Neural progenitor cell (in vitro differentiated cells): ENCODE results near the gene PGPEP1.

Experiments
- CTCF ChIP-seq: fragments of 200-600 bp; sonication (generic); IDR thresholded peaks from 2 replicates; pipeline ENCODE4 v1.5.1; 2017; ENCODE audit warnings: antibody characterized with exemption, mild to moderate bottlenecking
- EZH2 ChIP-seq: fragments of 200-600 bp; sonication (generic); IDR thresholded peaks from 2 replicates; pipeline ENCODE4 v1.6.1; 2017; ENCODE audit warnings: antibody characterized with exemption, mild to moderate bottlenecking, moderate library complexity

- TF ChIP-seq CTCF (no peak), EZH2 (no peak)
Observed at GRCh38 chr19:18373892-18374629, 33.7 kb downstream of the PGPEP1 start.
